Measurements from ENCODE around the gene GPX4.
A peak's percentile ranks its signal among the peaks of the same experiment; 100 is the strongest.

The GPX4 gene

GRCh38 chr19:1085676-1086442, 17.9 kb upstream of the GPX4 start:
- no peak for DNase-seq

GRCh38 chr19:1086613-1087012, 17.2 kb upstream of the GPX4 start:
- no peak for DNase-seq

GRCh38 chr19:1087813-1088415, 15.9 kb upstream of the GPX4 start:
- no peak for DNase-seq

- no peak for DNase-seq
Observed at GRCh38 chr19:1088416-1089010, 15.3 kb upstream of the GPX4 start.

GRCh38 chr19:1089126-1089771, 14.5 kb upstream of the GPX4 start:
- no peak for DNase-seq

- peak; percentile 60 for DNase-seq
Observed at GRCh38 chr19:1089891-1090290, 13.9 kb upstream of the GPX4 start.

GRCh38 chr19:1090731-1091543, 12.9 kb upstream of the GPX4 start:
- DNase-seq: peak; percentile 72

- no peak for DNase-seq
Observed at GRCh38 chr19:1091544-1092175, 12.1 kb upstream of the GPX4 start.

- DNase-seq: no peak
Observed at GRCh38 chr19:1093330-1093729, 10.5 kb upstream of the GPX4 start.

GRCh38 chr19:1093811-1094553, 9.8 kb upstream of the GPX4 start:
- DNase-seq: no peak

- no peak for DNase-seq
Observed at GRCh38 chr19:1094655-1094977, 9.2 kb upstream of the GPX4 start.

GRCh38 chr19:1094978-1095701, 8.7 kb upstream of the GPX4 start, which contains the start of gene POLR2E:
Gene POLR2E, minus strand, starts transcription at chr19:1095375. Its CDS starts 60 bp downstream, at chr19:1095315.
- DNase-seq: peak; percentile 97

- DNase-seq: no peak
Observed at GRCh38 chr19:1097810-1098176, 6.0 kb upstream of the GPX4 start.

GRCh38 chr19:1098177-1099051, 5.4 kb upstream of the GPX4 start:
- DNase-seq: no peak

GRCh38 chr19:1101337-1101698, 2.5 kb upstream of the GPX4 start:
- no peak for DNase-seq

GRCh38 chr19:1102407-1103131, 1.2 kb upstream of the GPX4 start:
- DNase-seq: peak; percentile 58

- DNase-seq: no peak
Observed at GRCh38 chr19:1103132-1103707, 574 bp upstream of the GPX4 start.

- peak; percentile 80 for DNase-seq
Observed at GRCh38 chr19:1104311-1105007, 665 bp downstream of the GPX4 start.

Data from activated CD8-positive, alpha-beta memory T cell treated with anti-CD3 and anti-CD28 coated beads, Interleukin-2, amount 50 U/mL, for 4 hours (primary cell).